Suprapubic skin (tissue), 4 donors: ENCODE measurements around the gene GOLGA6L25. TPM values are rescaled to one million over a fixed set of nuclear protein-coding genes. Genes with fewer than 3 reads are reported as not detected.
"Not testable (repeated sequence)": the region's sequence is repeated elsewhere in the genome, so short reads cannot be mapped to it uniquely, and the experiment has no call there.

ENCODE experiments used
- DNase-seq, 2 donors: peaks; one replicate each; pipeline ENCODE4 v3.0.0-alpha.2; 2019; ENCODE audit warnings: low spot score in 2 of 2
- H3K27ac ChIP-seq: fragments of 200-600 bp; sonication (generic); one replicate; pipeline ENCODE4 v1.5.1; 2019
- H3K27me3 ChIP-seq: fragments of 200-600 bp; sonication (generic); one replicate; pipeline ENCODE4 v1.5.1; 2019
- H3K36me3 ChIP-seq: fragments of 200-600 bp; sonication (generic); one replicate; pipeline ENCODE4 v1.5.1; 2019
- H3K4me1 ChIP-seq: fragments of 200-600 bp; sonication (generic); one replicate; pipeline ENCODE4 v1.5.1; 2019
- H3K4me3 ChIP-seq: fragments of 200-600 bp; sonication (generic); one replicate; pipeline ENCODE4 v1.5.1; 2019; ENCODE audit warnings: mild to moderate bottlenecking
- H3K9me3 ChIP-seq: fragments of 200-600 bp; sonication (generic); one replicate; pipeline ENCODE4 v1.5.1; 2019
- WGBS: methylation state at CpG from one replicate; pipeline ENCODE4 v1.1.5; 2018; 5-methylcytosine and 5-hydroxymethylcytosine counted together
- total RNA-seq, 4 donors: library from RNA; depleted of rRNA; stranded (reverse); fragments of >200 nt; gene quantifications; one replicate each; pipeline ENCODE4 v1.1.0, GENCODE V29; 2016

Gene GOLGA6L25, protein sequence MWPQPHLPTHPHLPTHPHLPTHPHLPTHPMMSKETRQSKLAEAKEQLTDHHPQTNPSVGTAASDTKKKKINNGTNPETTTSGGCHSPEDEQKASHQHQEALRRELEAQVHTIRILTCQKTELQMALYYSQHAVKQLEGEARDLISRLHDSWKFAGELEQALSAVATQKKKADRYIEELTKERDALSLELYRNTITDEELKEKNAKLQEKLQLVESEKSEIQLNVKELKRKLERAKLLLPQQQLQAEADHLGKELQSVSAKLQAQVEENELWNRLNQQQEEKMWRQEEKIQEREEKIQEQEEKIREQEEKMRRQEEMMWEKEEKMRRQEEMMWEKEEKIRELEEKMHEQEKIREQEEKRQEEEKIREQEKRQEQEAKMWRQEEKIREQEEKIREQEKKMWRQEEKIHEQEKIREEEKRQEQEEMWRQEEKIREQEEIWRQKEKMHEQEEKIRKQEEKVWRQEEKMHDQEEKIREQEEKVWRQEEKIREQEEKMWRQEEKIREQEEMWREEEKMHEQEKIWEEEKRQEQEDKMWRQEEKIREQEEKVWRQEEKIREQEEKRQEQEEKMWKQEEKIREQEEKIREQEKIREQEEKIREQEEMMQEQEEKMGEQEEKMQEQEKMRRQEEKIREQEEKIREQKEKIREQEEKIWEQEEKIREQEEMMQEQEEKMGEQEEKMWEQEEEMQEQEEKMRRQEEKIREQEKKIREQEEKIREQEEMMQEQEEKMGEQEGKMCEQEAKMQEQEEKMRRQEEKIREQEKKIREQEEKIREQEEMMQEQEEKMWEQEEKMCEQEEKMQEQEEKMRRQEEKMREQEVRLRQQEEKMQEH
- not detected for total RNA-seq

DNA sequence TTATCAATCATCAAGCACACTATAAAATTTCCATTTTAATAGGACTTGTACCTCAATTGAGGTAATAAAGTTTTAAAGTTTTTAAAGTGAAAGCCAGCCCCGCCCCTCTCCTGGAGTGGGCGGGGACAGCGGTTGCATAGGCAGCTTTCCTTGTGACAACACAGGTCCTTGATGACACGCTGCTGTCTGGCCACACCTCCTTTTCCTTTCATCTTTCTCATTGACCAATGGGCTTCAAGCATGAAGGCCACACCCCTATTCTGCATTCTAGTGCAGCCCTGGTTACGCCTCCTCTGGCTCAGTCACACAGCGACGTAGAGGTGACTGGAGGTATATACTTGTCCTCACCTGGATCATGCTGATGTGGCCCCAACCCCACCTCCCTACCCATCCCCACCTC lies at the start of gene GOLGA6L25:
GOLGA6L25 (plus strand) TSS at position 301 of the 400 bp plus-strand sequence; CDS start at position 362, 61 bp downstream.
- not testable (repeated sequence) for DNase-seq, H3K4me1 ChIP-seq, H3K27ac ChIP-seq, H3K27me3 ChIP-seq, H3K9me3 ChIP-seq, H3K36me3 ChIP-seq, H3K4me3 ChIP-seq
- WGBS, result no CpG with 5 or more reads among the region's 7 CpGs

DNA sequence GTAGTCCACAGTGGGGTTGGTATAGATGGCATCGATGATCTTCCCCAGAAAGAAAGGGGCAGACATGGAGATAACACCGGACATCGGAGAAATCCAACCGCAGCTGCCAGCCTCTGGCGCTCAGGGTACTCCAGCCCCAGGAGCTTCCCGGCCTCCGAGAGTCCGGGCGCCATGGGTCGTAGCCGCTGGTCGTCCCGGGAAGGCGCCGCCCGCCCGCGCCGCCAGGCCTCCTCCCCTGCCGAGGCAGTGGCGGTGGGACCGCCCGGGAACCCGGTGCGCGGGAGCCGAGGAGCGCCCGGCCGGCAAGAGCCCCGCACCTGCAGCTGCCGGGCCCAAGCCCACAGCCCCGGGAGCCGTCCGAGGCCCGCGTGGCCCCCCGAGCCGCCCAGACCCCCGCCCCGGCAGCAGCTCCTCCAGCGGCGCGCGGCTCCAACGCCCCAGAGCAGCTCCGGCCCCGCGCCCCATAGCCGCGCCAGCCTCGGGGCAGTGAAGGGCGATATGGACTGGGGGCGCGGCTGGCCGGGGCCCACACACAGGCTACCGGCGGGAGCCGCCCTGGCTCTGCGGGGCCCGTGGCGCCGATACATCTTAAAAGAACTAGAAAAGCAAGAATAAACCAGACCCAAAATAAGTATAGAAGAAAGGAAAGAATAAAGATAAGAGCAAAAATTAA lies 45.0 kb upstream of the GOLGA6L25 start:
- not testable (repeated sequence) for DNase-seq

DNA sequence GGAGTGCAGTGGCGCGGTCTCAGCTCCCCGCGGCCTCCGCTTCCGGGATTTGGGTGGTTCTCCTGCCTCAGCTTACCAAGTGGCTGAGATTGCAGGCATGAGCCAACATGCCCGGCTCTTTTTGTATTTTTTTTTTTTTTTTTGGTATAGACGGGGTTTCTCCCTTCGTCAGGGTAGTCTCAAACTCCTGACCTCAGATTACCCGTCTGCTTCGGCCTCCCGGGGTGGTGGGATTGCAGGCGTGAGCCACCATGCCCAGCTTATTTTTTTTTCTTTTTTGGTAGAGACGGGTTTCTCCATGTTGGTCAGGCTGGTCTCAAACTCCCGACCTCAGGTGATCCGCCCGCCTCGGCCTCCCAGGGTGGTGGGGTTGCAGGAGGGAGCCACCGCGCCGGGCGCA lies 39.2 kb upstream of the GOLGA6L25 start:
- no CpG with 5 or more reads among the region's 22 CpGs for WGBS
- not testable (repeated sequence) for H3K27me3 ChIP-seq, H3K27ac ChIP-seq, H3K4me1 ChIP-seq, H3K9me3 ChIP-seq, H3K4me3 ChIP-seq, H3K36me3 ChIP-seq
- peak in 1 of 2 donors; percentile 49 for DNase-seq

More for the DNA sequence above, 45.0 kb upstream of the GOLGA6L25 start:
- H3K4me1 ChIP-seq, H3K36me3 ChIP-seq, H3K27me3 ChIP-seq, H3K27ac ChIP-seq, H3K9me3 ChIP-seq, H3K4me3 ChIP-seq: not testable (repeated sequence)
- WGBS, result no CpG with 5 or more reads among the region's 63 CpGs

- H3K27ac ChIP-seq, H3K27me3 ChIP-seq, H3K4me3 ChIP-seq, H3K9me3 ChIP-seq, H3K36me3 ChIP-seq, H3K4me1 ChIP-seq, DNase-seq: not testable (repeated sequence)
- no CpG with 5 or more reads among the region's 11 CpGs for WGBS
Measured at GRCh38 chr15:28515208-28515607, 38.2 kb upstream of the GOLGA6L25 start.

GRCh38 chr15:28532954-28533353 lies 20.4 kb upstream of the GOLGA6L25 start, which contains the start of gene GOLGA8G:
GOLGA8G (minus strand) TSS chr15:28532971; CDS start chr15:28532909, 62 bp downstream.
- 89% methylated on average over 3 of the region's 6 CpGs for WGBS
- not testable (repeated sequence) for DNase-seq

DNA sequence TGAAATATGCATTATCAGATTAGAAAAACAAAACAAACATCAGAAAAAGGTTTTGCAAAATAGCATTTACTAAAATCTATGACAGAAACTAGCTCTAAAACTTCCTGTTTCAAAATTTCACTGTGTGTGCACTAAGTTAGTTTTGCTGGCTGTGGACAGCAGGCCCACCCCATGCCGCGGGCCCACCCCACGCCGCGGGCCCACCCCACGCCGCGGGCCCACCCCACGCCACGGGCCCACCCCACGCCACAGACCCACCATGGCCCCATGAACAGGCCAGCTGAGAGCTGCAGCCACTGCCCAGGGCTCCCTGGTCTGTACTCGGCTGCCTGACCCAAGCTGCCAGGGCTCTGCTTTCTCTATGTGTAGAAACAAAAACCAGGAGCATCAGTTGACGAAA lies 20.0 kb downstream of the GOLGA6L25 start:
- H3K27me3 ChIP-seq, result not testable (repeated sequence)

More at GRCh38 chr15:28532954-28533353, 20.4 kb upstream of the GOLGA6L25 start, which contains the start of gene GOLGA8G:
- not testable (repeated sequence) for H3K9me3 ChIP-seq, H3K4me3 ChIP-seq, H3K36me3 ChIP-seq, H3K27ac ChIP-seq, H3K27me3 ChIP-seq, H3K4me1 ChIP-seq

DNA sequence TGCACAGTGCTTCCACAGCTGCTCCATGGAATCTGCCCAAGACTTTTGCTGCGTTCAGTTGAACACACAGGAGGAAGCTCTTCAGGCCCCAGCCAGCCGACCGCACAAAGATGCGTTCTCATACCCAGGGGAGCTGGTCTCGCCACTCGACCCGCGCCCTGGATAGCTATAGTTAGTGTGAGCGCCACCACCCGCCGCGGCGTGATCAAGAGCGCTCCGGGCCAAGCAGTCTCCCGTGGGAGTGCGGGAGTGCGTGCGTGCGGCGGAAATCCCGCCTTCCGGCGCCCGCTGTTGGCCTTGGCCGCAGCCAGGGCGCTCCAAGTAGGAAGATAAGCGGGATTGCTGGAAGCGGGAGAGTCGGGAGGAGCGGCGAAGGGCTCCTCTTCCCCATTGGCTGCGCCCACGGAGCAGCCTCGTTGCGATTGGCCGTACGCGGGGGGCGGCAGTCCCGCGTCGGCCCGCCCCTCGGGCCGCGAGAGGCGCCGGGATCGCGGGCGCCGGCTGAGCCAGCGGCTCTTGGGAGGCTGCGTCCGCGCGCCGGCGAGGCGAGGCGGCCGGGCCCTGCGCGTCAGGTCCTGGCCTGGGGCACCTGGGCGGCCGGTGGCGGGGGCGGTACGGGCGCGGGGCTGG lies 35.7 kb downstream of the GOLGA6L25 start:
- peak overlapping the region; percentile 39 for H3K4me3 ChIP-seq

More for the DNA sequence above, 20.0 kb downstream of the GOLGA6L25 start:
- not testable (repeated sequence) for H3K4me1 ChIP-seq, H3K9me3 ChIP-seq, H3K36me3 ChIP-seq, H3K27ac ChIP-seq, H3K4me3 ChIP-seq
- WGBS, result no CpG with 5 or more reads among the region's 13 CpGs
- peak in 1 of 2 donors; percentile 17 for DNase-seq

DNA sequence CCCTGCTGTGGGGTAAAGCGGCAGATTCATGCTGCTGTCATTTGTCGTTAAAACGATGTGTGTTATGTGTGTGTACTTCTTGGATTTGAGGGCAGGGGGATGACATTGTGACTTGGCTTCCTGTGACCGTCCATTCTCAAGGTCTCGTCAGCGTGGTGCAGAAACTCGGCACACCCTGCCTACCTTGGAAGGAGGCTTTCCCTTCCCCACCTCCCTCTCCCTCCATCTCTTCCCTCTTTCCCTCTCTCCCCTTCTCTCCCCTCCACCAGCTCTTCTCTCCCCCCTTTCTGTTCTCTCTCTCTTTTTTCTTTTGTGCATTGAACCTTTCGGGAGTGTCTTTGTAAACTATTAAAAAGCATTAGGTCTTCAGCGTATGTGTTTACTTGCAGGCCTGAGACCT lies 36.4 kb downstream of the GOLGA6L25 start:
- H3K27ac ChIP-seq, H3K36me3 ChIP-seq, DNase-seq, H3K27me3 ChIP-seq, H3K4me1 ChIP-seq, H3K9me3 ChIP-seq: not testable (repeated sequence)
- WGBS, result 0% methylated on average over 6 of the region's 9 CpGs
- peak overlapping the region; percentile 38 for H3K4me3 ChIP-seq

More for the DNA sequence above, 35.7 kb downstream of the GOLGA6L25 start:
- not testable (repeated sequence) for H3K36me3 ChIP-seq, H3K9me3 ChIP-seq, H3K27ac ChIP-seq, H3K27me3 ChIP-seq, H3K4me1 ChIP-seq, DNase-seq
- no CpG with 5 or more reads among the region's 72 CpGs for WGBS

DNA sequence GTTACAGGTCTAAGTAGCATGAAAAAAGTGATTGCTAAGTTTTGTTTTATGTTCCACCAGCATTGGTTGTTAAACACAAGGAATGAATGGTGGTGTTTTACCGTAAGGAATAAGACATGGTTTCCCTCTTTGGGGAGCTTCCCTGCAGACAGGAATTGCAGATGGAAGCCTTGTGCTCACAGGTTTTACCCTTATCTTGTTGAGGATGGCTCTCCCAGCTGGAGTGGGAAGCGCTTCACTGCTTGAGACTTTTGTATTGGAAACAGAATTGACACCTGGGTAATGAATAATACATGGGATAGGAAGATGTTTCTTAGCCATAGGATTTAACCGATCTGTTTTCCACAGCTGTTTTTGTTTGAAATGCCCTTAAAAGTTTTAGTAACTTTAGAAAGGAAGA lies 39.0 kb downstream of the GOLGA6L25 start:
- not testable (repeated sequence) for H3K4me3 ChIP-seq, H3K9me3 ChIP-seq, H3K4me1 ChIP-seq, H3K36me3 ChIP-seq, H3K27me3 ChIP-seq, H3K27ac ChIP-seq, DNase-seq
- WGBS, result no CpG with 5 or more reads among the region's 3 CpGs

GRCh38 chr15:28593424-28594129 lies 40.2 kb downstream of the GOLGA6L25 start:
- H3K27ac ChIP-seq, H3K9me3 ChIP-seq, H3K4me3 ChIP-seq, H3K4me1 ChIP-seq, DNase-seq, H3K27me3 ChIP-seq, H3K36me3 ChIP-seq: not testable (repeated sequence)
- 100% methylated on average over 1 of the region's 5 CpGs for WGBS

GRCh38 chr15:28597471-28597870 lies 44.1 kb downstream of the GOLGA6L25 start:
- WGBS, result no CpG with 5 or more reads among the region's 10 CpGs
- H3K27me3 ChIP-seq, H3K4me3 ChIP-seq, H3K9me3 ChIP-seq, H3K36me3 ChIP-seq, H3K27ac ChIP-seq, H3K4me1 ChIP-seq, DNase-seq: not testable (repeated sequence)

GRCh38 chr15:28598209-28598608 lies 44.8 kb downstream of the GOLGA6L25 start:
- not testable (repeated sequence) for H3K9me3 ChIP-seq, H3K4me3 ChIP-seq, H3K27me3 ChIP-seq, H3K36me3 ChIP-seq, H3K27ac ChIP-seq, DNase-seq, H3K4me1 ChIP-seq
- WGBS, result 86% methylated on average over 4 of the region's 8 CpGs

GRCh38 chr15:28602152-28602551 lies 48.8 kb downstream of the GOLGA6L25 start:
- H3K9me3 ChIP-seq, H3K4me3 ChIP-seq, H3K36me3 ChIP-seq, H3K4me1 ChIP-seq, H3K27ac ChIP-seq, DNase-seq, H3K27me3 ChIP-seq: not testable (repeated sequence)
- WGBS, result no CpG with 5 or more reads among the region's 9 CpGs
